HG03280 (cell line): Measurements from ENCODE around the gene TLE4.
"Not testable (repeated sequence)": the region's sequence is repeated elsewhere in the genome, so short reads cannot be mapped to it uniquely, and the experiment has no call there.

Experiments
- ATAC-seq: cut with Tn5 transposase; IDR thresholded peaks from one replicate; pipeline ENCODE4 v1.9.1; 2021; ENCODE audit warnings: mild to moderate bottlenecking, moderate library complexity; ENCODE audit not compliant: unreplicated experiment

The TLE4 gene

DNA sequence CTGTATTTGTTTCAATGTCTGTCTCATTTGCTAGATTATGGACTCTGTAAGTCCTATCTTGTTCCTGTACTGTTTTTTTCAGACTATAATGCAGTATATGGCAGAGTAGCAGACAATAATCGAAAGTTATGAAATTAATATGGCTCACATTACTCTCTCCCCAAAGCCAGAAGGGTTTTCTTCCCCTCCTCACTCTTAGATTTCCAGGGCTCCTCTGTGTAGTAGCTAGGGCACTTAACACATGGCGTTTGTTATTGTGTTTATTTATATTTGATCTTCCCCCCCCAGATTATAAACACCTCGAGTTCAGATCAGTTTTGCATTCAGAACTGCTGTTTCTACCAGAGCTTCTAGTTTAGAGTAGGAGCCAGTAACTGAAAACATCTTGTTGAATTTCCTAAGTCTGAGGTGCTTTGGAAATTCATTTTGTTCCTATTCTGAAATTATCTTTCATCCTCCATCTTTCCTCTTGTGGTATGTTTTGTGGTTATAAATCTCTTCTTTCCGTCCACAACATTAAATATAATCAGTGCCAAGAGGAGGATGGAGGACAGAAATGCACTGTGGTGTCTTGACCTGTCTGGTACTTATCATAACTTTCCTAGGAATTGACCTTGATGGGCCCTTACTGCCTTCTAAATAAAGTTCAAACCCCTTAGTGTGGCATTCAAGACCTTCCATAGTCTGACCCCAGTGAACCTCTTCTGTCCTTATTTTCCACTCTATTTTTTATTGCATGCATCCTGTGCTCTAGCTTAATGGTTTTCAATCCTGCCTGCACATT, 27.0 kb downstream of the TLE4 start:
- no peak for ATAC-seq

DNA sequence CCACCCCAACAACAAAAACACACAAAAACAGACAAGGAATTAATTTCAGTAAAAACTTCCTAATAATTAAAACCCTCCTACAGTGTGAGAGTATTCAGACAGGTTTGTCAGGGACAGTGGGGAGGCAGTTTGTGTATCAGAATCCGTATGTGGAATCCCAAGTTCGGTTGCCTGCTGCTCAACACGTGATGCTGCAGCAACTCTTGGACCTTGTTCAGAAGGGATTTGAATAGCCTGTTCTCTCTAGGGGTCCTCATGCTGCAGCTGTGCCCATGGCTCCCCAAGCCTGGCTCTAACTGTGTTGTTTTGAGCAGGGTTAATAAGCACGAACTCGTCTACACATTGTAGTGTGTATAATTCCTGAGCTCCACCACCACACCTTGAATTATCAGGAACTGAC, 28.7 kb downstream of the TLE4 start:
- ATAC-seq: no peak

DNA sequence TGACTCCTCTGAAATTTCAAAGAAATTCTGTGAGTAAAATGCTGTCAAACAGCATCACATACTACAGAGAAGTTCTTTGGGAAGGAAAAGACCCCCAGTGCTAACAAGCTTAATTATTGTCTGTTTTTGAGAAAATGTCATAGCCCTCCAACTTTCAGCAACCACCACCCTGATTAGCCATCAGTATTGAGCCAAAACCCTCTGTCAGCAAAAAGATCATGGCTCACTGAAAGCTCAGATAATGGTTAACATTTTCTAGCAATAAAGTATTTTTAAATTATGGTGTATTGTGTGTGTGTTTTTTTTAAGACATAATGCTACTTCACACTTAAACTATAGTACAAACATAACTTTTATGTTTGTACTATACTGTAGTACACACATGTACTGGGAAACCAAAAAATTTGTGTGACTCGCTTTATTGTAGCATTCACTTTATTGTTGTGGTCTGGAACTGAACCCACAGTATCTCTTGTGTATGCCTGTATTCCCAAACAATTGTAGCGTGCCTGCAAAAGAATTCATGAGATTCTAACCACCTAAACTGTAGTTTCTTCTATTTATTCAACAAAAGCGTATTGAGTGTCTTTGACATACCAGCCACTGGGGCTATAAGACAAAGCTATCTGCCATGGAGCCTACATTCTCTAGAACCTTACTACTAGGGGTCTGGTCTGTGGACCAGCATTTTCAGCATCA, 31.6 kb downstream of the TLE4 start:
- ATAC-seq: no peak

DNA sequence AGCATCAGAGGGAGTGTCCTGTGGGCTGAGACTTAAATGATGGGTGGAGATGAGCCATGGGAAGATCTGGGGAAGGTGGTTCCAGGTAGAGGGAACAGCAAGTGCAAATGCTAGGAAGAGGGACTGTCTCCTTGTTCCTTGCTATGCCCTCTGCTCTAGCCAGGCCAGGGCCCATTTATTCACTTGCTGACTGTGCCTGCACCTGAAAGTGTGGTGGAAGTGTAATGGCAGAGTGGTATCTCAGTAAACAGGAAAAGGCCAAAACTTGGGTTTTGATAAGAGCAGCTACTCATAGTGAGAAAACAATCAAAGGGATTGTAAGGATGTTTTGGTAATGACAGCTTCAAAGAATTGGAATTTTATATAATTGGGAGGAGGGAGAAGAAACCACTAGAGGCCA, 32.4 kb downstream of the TLE4 start:
- no peak for ATAC-seq

DNA sequence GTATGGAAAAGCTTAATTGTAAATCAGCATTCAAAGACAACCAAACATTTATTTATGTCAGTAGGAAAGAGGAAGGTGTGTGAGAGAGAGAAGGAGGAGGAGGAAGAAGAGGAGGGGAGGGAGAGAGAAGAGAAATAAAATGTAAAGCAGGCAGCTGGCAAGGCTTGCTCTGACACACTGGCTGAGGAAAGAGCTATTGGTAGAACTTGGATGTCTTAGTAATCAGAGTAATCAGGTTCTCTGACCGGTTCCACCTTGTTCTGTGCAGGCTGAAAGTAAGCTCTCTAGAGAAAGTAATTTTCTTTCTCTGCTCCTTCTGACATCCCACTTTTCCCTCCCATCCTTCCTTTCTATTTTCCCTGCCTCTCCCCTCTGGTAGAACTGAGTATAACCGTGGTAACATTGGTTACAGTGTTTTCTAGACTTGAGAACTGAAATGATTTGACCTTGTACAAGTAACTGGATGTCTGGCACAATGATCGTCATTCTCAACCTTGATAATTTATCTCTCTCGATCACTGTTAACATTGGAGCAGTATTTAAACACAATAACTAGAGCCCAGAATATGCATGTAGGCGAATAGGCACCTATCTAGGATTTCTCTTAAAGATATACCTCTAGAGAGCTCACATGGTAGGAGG, 33.3 kb downstream of the TLE4 start:
- no peak for ATAC-seq

DNA sequence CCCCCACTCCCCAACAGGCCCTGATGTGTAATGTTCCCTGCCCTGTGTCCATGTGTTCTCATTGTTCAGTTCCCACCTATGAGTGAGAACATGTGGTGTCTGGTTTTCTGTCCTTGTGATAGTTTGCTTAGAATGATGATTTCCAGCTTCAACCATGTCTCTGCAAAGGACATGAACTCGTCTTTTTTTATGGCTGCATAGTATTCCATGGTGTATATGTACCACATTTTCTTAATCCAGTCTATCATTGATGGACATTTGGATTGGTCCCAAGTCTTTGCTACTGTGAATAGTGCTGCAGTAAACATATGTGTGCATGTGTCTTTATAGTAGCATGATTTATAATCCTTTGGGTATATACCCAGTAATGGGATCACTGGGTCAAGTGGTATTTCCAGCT, 34.8 kb downstream of the TLE4 start:
- not testable (repeated sequence) for ATAC-seq

DNA sequence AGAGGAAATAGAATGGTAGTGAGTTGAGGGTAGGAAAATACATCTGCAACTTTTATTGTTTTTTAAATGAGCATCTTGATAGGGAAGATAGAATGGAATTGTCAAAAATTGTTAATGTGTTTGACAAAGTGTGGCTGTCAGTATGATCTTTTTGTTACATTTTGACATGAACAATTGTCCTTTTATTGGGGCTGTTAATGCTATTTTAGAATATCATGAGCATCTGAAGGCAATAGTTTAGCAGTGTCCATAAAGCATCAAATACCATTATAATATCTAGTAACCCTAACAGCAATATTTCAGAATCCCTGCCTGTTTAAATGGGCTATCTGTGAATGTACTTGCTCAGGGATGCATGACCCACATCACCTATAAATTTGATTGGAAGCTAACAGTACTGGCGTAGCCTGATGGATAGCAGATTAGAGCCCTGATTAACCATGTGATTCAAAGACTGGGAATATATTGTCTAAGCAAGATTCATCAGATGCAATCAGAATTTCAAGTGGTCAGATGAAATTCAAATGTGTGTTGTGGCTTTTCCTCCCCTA, 37.8 kb downstream of the TLE4 start:
- ATAC-seq: no peak

DNA sequence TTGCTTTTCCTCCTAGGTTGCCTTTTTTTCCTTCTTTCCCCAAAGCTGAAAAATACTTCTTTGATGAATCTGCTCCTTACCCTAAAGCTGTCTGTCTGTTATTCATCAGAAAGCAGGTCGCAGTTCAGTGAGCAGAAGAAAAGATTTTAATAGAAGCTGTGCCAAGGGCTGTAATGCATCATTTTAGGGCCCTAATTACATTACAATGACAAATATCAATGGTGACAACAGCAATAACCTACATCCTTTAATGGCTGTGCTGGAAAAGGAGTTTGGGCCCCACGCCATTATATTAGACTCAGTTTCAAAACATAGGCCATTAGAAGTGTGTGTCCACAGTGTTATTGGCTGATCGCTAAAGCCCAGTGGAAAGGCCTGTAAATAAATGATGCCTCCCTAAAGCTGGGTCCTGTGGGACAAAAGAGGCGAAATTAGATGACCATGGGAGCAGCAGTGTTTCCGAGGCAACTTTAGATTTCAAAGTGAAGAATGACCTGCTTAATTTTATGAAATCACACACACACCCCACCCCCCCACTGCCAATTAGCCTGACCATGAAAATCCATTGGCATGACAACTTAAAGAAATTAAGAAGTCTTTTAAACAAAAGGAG, 38.4 kb downstream of the TLE4 start:
- no peak for ATAC-seq

DNA sequence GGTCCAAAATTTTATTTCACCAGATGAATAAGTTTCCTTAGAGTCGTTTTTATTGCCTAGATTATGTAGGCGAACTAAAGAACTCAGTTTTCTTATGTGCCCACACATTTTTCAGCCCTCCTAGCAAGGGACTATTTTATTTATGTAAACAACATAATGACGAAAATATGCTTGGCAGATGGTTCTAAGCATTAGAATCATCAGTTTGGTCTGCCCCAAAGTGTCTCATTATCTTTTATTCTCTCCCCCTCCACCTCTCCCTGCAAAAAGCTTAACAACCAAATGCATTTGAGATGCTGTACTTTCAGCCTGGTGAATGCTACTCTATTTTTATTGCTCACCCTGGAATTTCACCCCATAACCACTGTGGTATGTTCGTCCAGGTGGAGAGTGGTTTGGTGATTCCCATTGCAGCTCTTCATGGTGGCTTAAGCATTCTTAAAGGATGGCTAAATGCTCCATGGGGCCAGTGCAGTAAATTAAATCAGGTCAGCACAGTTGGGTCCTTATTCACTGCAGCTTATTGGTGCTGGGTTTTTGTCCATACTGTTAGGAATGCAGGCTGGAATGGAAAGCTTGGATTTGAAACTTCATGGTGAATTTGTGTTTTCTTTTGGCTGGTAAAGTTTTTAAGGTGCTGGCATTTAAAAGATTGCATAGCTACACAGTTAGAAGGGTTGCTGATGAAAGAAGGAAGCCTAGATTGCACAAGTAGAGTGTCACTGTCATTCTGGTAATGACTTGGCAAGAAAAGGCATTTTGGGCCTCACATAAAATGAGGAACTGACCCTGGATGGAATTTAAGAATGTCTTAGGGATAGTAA, 39.2 kb downstream of the TLE4 start:
- ATAC-seq: peak; percentile 70

DNA sequence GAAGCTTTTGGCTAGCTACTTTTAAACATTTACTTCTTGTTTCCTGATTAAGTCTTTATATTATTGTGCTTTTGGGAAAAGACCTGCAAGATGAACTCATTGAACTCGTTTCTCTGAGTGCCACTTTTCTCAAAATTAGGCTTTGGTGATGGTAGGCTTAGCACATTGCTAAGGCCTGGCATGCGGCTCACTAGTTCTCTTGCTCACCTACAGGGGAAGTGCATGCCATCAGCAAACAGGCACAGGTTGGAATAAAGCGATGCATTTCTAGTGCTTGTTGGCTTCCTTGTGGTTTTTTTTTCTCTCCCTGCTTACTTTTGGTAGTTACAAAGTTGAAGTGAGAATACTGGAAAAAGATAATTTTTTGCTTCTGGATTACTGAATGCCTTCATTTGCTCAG, 41.4 kb downstream of the TLE4 start:
- ATAC-seq: no peak

DNA sequence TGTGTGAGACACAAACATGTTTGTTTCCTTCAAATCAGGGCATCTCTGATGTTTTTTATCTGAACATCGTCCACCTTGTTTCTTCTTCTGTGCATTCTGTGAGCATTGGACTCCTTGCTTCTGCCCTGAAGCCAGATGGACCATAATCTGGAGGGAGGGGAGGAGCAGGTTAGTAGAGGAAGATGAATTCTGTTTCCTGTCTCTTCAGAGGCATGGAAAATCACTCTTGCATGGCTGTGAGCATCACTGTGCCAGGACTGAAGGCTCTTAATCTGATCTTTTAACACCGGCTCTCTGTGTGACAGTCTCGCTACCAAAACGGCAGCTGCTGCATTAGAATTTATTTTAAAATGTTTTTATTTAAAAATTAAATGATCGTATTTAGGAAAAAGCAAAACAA, 43.3 kb downstream of the TLE4 start:
- no peak for ATAC-seq

DNA sequence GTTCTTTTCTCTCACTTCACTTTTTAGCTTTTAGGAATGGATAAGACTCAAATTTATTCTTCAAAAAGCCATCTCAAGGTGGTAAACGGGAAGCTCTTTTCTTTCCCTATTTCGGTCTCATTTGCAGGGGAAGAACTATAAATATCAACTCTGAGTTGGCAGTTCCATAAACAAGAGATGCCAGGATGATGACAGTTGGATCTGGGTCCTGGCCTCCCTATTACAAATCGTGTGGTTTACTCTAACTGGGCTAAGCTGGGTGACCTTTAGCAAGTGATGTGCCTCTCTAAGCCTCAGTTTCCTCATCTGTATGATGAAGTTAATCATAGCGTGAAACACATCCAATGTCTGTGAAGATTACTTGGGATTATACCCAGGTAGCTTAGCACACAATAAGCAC, 44.2 kb downstream of the TLE4 start:
- ATAC-seq: no peak

DNA sequence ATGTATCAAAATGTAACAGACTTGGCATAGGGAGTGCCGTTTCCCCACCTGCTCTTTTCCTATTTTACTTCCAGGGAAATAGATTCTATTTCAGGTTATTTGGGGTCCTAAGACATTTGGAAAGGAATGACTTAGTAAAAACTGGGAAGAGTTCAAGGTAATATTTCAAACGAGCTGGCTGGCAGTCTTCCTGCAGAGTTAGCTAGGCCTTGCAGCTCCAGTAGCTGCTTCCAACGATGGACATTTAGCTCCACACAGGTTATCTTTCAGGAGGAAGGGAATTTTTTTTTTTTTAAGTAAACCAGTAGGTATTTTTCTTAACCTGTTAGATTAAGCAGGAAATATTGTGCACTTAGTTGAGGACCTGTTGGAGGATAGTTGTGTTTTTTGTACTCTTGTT, 45.2 kb downstream of the TLE4 start:
- ATAC-seq: no peak

DNA sequence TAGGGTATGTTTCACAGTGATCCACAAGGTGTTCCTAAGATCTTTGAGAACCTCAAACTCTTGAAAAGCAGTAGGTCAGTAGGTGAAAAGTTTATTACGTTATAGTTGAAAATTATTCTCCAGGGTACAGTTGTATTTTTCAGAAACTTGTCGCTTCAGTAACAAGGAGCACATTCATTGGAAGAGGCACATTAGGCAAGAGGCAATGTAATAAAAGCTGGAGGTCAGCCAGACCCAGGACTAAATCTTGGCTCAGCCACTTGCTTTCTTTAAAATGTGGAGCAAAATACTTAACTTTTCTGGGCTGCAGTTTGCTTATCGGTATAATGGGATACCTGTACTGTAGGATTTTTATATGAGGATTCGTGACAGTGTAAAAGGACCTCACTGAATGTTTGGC, 45.6 kb downstream of the TLE4 start:
- ATAC-seq: no peak

DNA sequence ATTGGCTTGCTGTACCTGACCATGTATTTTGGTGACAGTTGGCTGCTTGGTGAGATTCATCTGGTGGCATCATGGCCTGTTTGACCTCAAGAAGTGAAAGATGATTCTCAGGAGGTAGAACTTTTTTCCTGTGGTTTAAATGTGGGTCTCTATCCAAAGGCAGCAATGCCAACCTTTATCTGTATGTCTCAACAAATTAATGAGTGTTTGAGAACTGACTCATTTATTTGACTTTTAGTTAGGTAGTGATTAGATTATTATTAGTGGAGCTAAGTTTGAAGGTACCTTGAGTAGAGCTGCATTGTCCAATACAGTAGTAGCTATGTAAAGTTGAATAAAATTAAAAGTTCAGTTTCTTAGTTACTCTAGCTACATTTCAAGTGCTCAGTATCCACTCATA, 48.2 kb downstream of the TLE4 start:
- ATAC-seq: no peak

DNA sequence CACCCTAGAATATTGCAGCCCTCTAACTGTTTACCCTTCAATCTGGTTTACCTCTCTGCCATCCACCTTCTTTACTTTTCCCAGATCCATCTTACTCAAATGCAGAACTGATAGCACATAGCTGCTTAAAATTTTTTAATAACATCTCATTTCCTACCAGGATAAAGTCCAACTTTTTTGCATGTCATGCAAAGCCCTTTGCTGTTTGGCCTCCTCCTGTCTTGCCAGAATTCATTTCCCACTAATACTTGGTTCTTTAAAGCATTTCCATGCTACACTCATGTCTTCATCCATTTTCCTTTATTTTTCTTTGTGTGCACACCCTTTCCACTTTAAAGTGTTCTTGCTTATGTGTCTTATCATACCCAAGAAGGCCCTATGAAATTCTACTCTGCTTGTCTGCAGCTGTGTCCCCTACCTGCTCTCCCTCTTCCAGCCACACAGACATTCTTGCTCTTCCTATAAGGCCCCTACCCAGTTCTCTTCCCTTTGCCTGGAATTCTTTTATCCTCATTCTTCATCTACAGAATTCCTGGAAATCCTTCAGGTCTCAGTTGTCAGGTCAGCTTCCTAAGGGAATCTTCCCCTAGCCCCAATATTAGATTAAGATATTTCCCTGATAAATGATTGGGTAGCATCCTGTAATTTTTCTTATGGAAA, 50.3 kb downstream of the TLE4 start:
- no peak for ATAC-seq

DNA sequence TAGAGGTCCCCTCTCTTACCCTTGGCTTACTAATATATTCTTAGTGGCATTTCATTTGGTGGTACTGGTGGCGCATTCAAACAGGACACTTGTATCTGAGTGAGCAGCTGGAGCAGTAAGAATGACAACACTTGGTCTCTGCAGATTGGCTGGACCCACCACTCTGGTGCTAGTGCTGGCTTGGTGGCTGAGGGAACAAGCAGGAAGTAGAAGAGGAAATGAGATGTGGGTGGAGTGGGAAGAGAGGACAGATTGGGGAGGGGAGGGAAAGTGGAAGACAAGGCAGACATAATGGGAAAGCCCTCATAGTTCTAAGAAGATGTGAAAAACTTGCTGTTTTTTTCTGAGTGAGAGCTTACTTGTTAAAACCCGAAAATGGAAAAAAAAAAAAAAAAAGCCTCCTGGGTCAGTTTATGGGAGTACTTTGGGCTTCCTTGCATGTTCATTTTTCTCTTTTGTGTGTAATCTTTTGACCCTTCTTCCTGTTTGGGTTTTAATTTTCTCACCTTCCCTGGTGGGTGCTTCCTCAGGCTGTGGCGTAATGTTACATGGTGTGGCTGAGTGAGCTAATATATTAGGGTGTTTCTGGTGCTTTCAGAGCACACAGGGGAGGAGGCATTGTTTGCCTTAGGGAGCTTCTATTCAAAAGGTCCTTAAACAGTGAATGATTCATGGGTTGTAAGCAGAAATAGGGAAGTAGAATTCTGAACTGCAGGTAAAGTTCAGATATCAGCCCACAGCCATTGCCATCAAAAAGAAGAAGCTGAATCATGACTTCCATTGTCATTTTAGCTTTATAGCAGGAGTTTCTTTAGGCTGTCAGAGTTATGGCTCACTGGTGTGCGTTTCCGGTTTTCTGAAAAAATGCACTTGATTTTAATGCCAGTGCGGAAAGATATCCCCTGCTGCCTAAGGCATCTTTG, 52.3 kb downstream of the TLE4 start:
- ATAC-seq: peak; percentile 77

DNA sequence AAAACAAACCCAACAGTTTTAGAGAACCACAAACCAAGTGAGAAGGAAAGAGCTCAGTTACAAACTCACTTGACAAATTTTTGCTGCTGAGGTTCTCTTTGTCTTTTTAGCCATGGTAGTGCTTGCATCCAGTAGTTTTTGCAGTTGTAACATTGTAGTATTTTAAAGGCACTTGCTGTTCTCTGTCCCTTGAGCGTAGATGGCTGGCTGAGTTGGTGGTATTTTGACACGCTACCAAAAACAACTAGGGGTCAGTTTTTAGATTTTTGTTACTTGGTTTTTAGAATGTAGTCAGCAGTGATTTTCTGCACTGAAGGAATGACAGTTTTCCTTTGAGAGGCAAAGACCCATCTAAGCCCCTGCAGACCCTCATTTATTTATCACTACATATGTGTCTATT, 58.0 kb downstream of the TLE4 start:
- ATAC-seq: no peak
